Stimulated activated CD4-positive, alpha-beta T cell treated with anti-CD3 and anti-CD28 coated beads, Interleukin-12 subunit alpha, Interleukin-12 subunit beta, amount 100 ng/mL, for 48 hours (primary cell): Measurements from ENCODE around the gene ANKRD22.
A peak's percentile ranks its signal among the peaks of the same experiment; 100 is the strongest.

ENCODE experiments used
- DNase-seq, 3 donors: peaks; one replicate each; pipeline ENCODE4 v3.0.0-alpha.2; 2020; ENCODE audit warnings: low read depth in 2 of 3, low spot score in 1 of 3

The ANKRD22 gene

DNA sequence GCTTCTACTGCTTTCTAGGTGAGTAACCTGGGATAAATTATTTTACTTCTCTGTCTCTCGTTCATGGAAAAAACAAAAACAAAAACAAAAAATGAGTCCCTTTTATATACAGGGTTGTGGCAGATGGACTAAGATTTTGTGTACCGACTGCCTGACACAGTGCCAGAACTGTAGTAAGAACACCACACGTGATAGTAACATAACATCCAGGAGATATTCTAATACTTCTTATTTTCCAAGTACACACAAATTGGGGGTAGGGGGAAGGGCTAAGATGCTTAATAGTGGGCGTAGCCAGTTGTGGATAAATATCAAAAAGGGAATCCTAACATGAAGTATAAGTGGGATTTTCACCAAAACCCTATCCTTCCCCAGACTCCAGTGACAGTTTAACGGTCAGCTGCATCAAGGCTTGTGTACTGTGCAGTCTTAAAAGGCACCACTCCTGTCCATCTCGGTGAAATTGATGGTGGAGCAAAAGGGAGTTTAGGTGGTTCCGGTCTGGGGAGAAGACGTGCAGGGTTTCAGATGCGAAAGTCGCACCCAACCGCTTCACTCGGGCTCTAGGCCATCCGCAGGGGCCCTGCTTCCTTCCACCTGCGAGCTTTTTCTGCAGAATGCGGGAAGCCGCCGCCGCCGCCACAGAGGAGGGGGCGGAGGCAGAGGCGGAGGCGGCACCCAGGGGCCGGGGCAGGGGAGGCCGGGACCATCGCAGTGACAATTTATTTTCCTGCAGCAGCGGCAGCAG, 28.1 kb upstream of the ANKRD22 start, which contains the start of gene STAMBPL1:
STAMBPL1 (plus strand) TSS at position 712 of the 748 bp plus-strand sequence. CDS start 21,464 bp downstream, outside the sequence.
- DNase-seq, result peak; percentile 59 to 68 (median 64)

DNA sequence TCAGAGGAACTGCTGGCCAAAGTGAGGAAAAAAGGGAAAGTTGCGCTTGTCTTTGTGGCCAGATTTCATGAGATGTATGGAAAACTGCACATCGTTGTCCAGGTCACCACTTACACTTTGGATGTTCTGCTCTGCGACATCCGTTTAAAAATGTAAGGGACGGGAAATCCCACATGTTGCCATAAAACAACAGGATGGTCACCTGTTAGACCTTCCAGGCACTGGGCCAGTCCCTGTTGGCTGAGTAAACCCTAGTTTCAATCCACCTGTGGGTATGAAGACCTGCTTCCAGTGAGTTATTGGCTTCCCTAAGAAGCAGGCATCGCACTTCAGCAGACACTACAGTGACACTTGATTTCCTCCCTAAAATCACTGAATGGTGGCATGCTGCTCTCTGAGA, 25.7 kb upstream of the ANKRD22 start:
- DNase-seq, result no peak

DNA sequence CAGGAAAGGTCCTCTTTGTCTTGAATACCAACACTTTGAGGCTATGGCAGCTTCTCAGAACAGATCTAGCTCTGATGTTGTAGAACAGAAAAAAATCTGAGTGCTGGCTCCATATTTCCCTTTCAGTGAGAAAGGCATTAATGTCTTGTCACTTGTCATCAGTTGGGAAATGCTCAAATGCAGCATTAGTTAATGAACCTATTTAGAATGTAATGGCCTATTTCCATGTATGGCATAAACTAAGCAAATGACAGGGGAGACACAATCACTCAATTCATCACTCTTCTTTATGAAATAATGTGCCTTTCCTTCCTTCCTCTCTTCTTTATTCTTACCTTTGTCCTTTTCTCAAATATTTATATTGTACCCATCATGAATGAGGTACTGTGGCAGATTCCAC, 23.4 kb upstream of the ANKRD22 start:
- DNase-seq, result no peak

DNA sequence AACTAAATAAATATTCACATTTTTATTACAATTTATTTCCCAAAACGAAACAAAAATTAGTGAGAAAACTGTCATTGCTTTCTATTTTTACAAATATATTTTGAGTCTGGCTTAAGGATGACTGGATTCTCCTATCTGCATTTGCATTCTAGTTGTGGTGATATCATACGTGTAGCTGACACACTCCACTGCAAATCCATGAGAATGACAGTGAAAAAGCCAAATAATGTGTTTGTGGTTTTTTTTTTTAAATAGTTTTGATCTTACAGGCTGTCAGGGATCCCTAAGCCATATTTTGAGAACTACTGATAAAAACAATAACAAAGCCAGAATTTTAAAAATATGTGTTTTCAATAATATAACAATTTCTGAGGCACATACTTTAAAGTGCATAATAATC, 22.6 kb upstream of the ANKRD22 start:
- DNase-seq, result no peak

DNA sequence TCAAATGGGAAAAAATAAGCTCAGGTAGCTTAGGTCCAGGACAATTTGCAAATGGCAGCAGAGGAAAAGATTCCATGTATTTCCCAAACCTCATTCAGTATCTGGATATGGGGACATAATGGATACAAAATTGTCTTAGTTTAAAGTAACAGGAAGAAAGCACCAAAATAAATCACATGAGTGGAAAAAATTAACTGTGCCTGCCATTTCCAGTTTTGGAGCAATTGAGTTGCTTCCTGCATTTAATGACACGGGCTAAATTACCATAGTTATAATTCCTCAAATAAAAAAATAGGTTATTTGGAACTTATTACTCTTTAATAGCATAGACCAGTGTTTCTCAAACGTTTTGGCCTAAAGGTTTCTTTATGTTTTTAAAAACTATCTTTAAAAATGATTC, 22.1 kb upstream of the ANKRD22 start:
- no peak for DNase-seq

DNA sequence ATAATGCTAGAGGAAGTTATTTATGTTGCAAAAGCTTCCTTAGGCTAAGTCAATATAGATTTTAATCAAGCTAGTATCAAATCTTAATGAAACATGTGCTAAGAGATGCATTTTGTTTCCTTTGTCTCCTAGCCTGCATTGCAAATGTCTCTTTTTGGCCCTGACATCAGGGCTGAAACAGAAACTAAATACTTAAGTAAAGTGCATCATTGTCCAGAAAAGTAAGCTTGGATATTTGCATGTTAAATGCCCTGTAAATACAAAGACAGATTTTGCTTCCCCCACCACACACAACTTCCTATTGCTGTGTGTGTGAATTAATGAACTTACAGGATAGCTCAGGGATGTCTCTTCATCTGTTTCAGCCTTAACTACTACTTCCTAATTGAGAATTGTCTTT, 18.4 kb upstream of the ANKRD22 start:
- DNase-seq, result no peak

DNA sequence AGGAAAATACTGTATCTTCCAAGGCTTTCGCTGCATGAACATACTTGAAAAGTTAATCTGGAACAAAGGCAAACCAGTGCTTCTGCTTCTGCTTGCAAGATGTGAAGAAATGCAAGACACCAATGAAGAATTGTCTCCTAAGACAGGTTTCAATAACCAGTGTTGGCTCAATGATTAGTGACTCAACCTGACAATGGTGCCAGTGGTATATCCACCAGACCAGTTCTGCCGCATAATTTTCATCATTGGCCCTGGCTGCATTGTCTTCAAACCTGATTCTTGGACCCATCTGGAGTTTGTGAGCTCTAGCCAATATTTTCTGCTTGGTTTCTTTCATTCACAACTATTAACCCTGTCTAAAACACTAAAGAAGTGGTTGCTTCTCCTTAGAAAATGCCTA, 14.8 kb upstream of the ANKRD22 start:
- DNase-seq, result no peak

DNA sequence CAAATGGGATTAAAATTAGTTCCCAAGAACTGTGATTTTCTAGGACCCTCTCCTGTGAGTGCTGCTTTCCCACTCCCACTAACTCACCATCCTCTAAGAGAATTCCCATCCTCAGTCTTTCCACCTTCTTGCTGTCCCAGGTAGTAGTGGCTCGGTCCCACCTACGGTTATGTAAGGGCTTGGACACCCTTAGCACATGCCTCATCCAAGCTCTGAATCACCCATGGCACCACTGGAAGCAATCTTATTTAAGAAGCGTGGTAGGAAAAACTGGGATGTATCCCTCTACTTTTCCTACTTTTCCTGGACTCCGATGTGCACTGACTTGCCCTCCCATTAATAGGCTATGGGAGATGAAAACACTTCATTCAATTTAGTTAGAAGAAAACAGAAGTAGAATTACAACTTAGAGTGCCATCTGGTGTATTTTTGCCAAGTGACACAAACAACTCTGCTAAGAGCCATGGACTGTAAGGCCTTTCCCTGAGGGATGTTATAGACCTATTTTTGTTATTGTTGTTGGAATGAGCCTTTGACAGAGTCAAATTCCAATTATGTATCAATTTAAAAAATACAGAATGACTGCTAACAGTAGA, 13.7 kb upstream of the ANKRD22 start:
- DNase-seq, result no peak

DNA sequence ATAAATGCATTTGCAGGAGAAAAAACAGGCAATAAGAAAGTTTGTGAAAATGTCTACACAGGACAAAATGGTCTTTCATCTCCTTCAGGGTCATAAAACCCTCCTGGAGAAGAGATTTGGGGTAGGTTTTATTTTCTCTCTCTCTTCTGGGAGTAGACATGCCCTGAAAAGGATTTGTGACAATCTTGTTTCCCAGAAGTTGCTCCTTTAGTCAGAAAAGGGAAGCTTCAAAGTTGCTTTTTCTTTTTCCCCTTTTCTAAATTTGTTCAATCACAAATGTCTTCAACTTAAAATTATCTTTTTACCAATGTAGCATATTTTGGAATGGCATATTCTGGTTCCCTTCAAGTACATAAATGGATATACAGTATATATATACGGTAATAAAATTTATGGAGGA, 9.4 kb upstream of the ANKRD22 start:
- no peak for DNase-seq

DNA sequence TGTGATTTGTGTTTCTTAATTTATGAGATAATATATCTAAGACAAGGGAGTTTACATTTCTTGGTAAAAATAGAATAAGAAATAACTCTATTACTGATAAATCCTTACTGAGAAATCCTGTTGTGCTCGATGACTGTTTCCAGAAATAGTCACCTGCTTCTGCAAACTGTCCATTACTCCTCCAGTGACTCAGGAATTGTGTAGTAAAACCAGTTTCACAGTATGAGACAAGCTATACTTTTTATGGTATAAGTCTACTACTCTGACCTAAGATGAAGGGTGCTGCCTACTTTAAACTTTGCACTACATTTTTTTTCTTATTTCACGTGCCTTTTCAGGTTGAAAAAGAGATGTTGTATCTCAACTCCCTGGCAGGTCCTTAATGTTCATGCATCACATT, 6.8 kb upstream of the ANKRD22 start:
- no peak for DNase-seq

DNA sequence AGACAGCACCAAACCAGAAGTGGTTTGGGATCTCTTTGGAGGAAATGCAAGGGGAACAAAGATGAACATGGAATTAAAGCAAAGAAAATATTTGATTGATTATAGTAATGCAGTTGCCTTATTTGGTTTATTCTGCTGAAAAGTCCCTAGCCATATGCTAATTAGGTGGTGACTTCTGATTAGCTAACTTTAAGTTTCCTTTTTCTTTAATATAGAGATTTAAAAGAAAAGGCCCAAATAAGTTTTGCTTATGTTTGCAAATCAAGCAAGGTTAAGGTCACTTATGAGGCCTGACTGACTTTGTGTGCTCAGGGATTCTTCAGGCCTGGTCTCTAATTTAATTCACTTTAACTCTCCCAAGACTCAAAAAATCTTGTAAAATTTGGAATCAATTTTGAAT, 6.2 kb upstream of the ANKRD22 start:
- no peak for DNase-seq

DNA sequence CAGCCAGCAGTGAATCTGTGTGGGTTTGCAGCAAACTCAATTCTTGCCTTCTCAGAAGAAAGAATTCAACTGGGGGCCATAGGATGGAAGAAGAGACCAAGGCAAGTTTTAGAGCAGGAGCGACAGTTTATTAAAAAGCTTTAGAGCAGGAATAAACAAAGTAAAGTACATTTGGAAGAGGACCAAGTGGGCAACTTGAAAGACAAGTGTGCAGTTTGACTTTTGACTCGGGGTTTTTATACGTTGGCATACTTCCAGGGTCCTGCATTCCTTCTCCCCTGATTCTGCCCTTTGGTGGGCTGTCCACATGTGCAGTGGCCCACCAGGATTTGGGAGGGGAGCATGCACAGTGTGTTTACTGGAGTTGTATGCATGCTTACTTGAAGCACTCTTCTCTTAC, 3.0 kb upstream of the ANKRD22 start:
- no peak for DNase-seq

DNA sequence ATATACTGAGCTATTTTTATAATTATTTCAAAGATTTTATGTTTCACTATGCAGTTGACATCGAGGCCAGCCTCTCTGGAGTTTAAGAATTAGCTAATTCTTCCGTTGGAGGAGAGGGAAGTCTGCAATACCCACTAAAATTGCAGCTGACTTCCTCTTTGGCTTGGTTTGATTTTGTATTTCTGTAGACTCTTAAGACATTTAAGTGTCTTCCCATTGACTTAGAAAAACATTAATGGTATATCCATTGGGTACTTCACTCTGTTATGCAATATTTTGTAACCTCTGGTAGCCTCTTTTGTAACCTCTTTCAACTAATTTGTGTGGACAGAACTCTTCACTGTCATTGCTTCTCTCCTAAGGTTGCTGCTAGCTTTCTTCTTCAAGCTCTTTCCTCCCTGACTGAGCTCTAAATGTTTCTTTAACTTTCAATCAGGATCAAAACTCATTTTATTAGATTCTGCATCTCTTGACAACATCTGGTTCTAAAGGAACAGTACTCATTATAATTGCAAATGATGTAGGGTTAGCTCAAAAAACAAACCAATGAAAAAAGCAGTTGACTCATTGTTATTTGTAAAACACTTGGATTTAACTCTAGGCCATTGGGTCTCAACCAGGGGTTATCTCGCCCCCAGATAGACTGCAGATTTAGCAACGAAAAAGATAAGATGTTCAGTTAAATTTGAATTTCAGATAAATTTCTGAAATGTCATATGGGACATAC, 1.7 kb upstream of the ANKRD22 start:
- no peak for DNase-seq

DNA sequence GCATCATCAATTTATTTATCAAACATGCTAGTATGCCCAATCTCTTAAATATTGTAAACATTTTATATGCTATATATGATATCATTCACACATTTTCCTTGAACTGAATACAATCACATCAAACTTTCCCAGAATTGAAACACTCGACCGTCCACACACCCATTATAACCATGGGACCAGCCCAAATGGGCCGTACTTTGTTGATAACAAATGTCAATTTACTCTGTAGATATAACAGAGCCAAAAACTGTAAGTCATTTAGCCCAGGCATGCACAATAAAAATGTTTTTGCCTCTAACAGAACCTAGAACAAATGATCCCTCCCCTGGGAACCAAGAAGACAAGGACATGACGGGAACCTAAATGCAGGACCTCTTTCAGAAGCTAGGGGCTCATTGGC, 683 bp upstream of the ANKRD22 start:
- no peak for DNase-seq

DNA sequence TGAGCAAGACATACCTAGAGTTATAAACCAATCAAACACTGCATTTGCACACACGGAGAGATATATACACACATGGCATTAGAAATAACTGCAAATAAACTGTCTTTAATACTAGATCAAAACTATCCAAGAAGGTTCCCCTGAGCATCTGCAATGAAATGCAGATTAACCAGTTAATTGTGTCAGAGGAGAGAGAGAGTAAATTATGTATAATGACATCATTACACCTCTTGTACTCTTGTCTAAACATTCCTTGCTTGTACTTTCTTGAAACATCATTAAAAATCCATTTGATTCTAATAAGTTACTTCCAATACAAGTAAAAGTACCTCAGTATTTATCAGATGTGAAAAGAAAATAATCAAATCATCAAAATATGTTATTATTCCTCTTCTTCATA, 932 bp downstream of the ANKRD22 start:
- no peak for DNase-seq

DNA sequence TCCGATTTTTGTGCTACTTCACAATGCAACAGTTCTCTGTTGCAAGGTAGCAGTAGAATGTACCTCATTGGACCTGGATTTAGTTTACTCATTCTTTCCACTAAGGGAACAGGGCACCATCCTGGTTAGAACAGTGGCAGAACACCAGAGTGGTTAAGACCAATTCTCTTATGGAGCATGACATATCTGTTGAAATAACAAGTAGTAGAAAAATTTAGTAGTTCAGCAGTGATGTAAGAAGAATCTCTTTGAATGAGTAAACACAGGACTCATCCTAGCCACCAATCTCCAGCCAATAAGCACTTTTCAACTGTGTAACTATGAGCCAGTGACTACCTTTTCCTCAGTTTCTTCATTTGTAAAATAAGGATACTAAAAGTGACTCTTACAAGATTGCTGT, 2.4 kb downstream of the ANKRD22 start:
- no peak for DNase-seq

DNA sequence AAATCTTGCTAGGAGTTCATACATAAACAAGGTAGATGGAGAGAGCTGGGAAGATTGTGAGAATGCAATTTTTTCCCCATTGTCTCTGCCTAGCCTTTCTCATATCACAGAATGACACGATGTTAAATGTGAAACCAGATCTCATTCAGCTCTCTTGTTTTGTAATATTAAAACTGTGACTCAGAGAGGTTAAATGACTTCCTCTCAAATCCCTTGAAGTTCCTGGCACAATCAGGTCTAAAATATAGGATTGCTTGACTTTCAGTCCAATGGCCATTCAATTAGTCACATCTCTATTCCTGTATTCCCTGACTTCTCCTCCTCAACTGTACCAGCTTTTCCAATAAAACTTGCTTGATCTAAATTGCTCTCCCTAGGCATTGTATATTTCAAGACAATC, 3.1 kb downstream of the ANKRD22 start:
- DNase-seq, result no peak

DNA sequence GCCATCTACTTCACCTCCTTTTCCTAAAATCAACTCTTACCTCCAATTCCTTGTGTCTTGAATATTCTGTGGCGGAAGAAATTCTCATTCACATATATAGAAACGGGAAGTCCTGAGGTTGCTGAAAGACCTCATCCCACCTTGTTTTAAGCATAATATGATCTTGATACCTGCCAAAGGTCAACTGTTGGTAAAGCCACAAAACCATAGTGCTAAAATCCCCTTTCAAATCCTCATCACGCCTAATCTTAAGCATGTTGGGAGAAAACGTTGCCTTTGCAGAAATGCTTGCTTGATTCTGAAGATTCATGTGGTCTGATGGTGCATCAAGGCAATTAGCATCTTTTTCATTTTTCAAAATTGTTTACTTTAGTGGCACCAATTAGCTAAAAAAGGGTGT, 8.5 kb downstream of the ANKRD22 start:
- no peak for DNase-seq

DNA sequence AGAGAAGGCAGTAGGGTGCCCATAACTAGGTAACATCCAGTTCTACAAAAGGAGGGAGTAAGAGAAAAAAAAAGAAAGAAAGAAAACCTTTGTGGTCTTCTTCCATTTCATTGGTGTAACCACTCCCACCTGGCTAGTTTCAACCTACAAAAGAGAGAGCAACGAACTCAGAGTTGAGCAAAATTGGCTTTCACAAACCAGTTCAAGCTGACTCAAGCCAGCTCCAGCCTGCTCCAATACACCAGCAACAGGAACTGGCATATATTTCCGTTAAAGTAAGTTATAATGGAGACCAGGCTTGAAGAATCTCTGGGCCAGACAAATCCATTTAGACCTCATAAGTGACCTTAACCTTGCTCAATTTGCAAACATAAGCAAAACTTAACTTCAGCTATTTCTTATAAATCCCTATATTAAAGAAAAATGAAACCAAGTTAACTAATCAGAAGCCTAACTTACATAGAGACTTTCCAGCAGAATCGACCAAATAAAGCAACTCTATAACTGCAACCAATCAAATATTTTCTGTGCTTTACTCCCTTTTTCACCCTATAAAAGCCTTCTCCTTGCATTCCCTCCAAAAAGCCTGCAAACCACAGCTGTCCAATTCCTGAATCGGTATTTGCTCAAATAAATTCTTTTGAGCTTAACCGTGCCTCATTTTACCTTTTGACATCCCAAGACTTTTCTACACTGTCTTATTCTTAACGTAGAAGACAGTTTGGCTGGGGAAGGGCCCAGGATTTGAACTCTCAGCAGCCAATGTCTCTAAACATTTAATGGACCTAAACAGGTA, 10.1 kb downstream of the ANKRD22 start:
- DNase-seq, result no peak

DNA sequence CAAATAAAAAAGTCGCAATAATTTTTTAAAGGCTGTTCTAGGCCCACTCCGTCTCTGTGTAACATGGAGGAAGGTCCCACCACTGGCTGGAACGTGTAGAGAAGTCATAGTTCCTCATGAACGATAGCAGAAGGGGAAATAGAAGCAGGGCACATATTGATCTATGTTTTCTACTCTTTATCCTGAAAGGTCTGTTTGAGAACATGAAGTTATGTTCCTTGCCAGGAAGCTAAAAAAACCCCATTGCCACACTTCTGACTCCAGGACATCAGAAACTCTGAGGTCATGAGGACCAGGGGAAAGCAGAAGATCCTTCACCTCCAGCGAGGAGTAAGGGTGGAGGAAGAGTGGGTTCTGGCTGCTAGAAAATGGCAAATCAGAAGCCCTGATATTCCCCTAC, 10.8 kb downstream of the ANKRD22 start:
- DNase-seq, result no peak

DNA sequence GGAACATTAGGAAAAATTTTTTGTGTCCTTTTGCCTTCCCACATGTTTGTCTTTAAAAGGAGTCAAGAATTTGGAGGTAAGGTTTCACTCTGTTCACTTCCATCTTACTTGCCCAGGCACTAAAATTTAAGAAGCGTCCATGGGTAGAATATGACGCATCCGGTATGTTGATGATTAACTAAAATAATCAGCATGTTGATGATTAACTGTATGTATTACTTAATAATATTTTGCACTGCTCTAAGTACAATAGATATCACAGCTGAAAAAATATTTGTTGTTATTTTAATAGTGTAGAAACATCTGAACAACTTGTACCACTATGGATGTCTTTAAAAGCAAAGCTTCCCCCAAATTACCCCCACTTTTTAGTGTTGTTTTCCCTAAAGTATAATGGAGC, 11.5 kb downstream of the ANKRD22 start:
- no peak for DNase-seq
